H9 (cell line): ENCODE results near the gene NBEA. TPM values are rescaled to one million over a fixed set of nuclear protein-coding genes. Genes with fewer than 3 reads are reported as not detected.

Source experiments
- DNase-seq: peaks from one replicate; pipeline ENCODE4 v3.0.0-alpha.2; 2017
- H2AFZ ChIP-seq: one replicate; pipeline ENCODE4 v1.6.1; 2013; ENCODE audit warnings: mild to moderate bottlenecking, low read length, control low read depth, moderate library complexity
- H2AK5ac ChIP-seq: 2 replicates; pipeline ENCODE4 v1.6.1; 2013; ENCODE audit warnings: low read length, control low read depth, mixed read lengths; ENCODE audit not compliant: insufficient read length
- H2BK120ac ChIP-seq: one replicate; pipeline ENCODE4 v1.6.1; 2013; ENCODE audit warnings: low read depth, mild to moderate bottlenecking, low read length, control low read depth, inconsistent platforms; ENCODE audit not compliant: poor library complexity, severe bottlenecking
- H2BK12ac ChIP-seq: 2 replicates; pipeline ENCODE4 v1.6.1; 2013; ENCODE audit warnings: low read length, control low read depth, mixed read lengths, low read depth; ENCODE audit not compliant: insufficient read length
- H2BK15ac ChIP-seq: 2 replicates; pipeline ENCODE4 v1.6.1; 2013; ENCODE audit warnings: low read depth, low read length, control low read depth
- H2BK20ac ChIP-seq: one replicate; pipeline ENCODE4 v1.6.1; 2013; ENCODE audit warnings: low read depth, mild to moderate bottlenecking, low read length, control low read depth, inconsistent platforms; ENCODE audit not compliant: poor library complexity, severe bottlenecking
- H2BK5ac ChIP-seq: 2 replicates; pipeline ENCODE4 v1.6.1; 2013; ENCODE audit warnings: low read length, control low read depth, mixed read lengths; ENCODE audit not compliant: insufficient read length
- H3K14ac ChIP-seq: 2 replicates; pipeline ENCODE4 v1.6.1; 2013; ENCODE audit warnings: low read length, control low read depth; ENCODE audit not compliant: insufficient read depth
- H3K18ac ChIP-seq: 2 replicates; pipeline ENCODE4 v1.6.1; 2013; ENCODE audit warnings: low read depth, mild to moderate bottlenecking, mixed read lengths, low read length, control low read depth; ENCODE audit not compliant: insufficient read length
- H3K23ac ChIP-seq: 2 replicates; pipeline ENCODE4 v1.6.1; 2013; ENCODE audit warnings: low read length, control low read depth, mixed read lengths, low read depth; ENCODE audit not compliant: insufficient read length
- H3K23me2 ChIP-seq: 2 replicates; pipeline ENCODE4 v1.6.1; 2013; ENCODE audit warnings: low read depth, mild to moderate bottlenecking, mixed read lengths, low read length, control low read depth; ENCODE audit not compliant: insufficient read length, poor library complexity, severe bottlenecking
- H3K27ac ChIP-seq: 2 replicates; pipeline ENCODE4 v1.5.1; 2013; ENCODE audit warnings: low read length, control low read depth, mixed read lengths, low read depth; ENCODE audit not compliant: insufficient read length
- H3K27me3 ChIP-seq: 2 replicates; pipeline ENCODE4 v1.6.1; 2013; ENCODE audit warnings: low read length, control low read depth, inconsistent platforms; ENCODE audit not compliant: insufficient read depth
- H3K4ac ChIP-seq: 2 replicates; pipeline ENCODE4 v1.6.1; 2013; ENCODE audit warnings: low read depth, mild to moderate bottlenecking, control low read depth, inconsistent platforms, low read length, moderate library complexity
- H3K4me1 ChIP-seq: 2 replicates; pipeline ENCODE4 v1.6.1; 2013; ENCODE audit warnings: low read length, control low read depth, inconsistent platforms; ENCODE audit not compliant: insufficient read depth
- H3K4me2 ChIP-seq: 2 replicates; pipeline ENCODE4 v1.6.1; 2013; ENCODE audit warnings: low read length, control low read depth, mixed read lengths; ENCODE audit not compliant: insufficient read length, insufficient read depth
- H3K56ac ChIP-seq: 2 replicates; pipeline ENCODE4 v1.6.1; 2013; ENCODE audit warnings: low read depth, mild to moderate bottlenecking, mixed read lengths, low read length, control low read depth; ENCODE audit not compliant: insufficient read length
- H3K79me1 ChIP-seq: 2 replicates; pipeline ENCODE4 v1.6.1; 2013; ENCODE audit warnings: low read depth, mild to moderate bottlenecking, moderate library complexity, low read length, control low read depth, inconsistent platforms; ENCODE audit not compliant: insufficient read depth, poor library complexity, severe bottlenecking
- H3K79me2 ChIP-seq: 2 replicates; pipeline ENCODE4 v1.6.1; 2013; ENCODE audit warnings: low read length, control low read depth, inconsistent platforms; ENCODE audit not compliant: insufficient read depth
- H3K9ac ChIP-seq: 2 replicates; pipeline ENCODE4 v1.6.1; 2013; ENCODE audit warnings: low read length, control low read depth, mixed read lengths; ENCODE audit not compliant: insufficient read length; ENCODE audit errors: extremely low read depth
- H3K9me3 ChIP-seq: one replicate; pipeline ENCODE4 v1.6.1; 2013; ENCODE audit warnings: low read depth, low read length, inconsistent platforms; ENCODE audit not compliant: control insufficient read depth
- H3T11ph ChIP-seq: one replicate; pipeline ENCODE4 v1.6.1; 2013; ENCODE audit warnings: mild to moderate bottlenecking, low read length, control low read depth, inconsistent platforms
- H4K20me1 ChIP-seq: one replicate; pipeline ENCODE4 v1.6.1; 2013; ENCODE audit not compliant: control insufficient read depth, insufficient read length, insufficient read depth
- H4K5ac ChIP-seq: 2 replicates; pipeline ENCODE4 v1.6.1; 2013; ENCODE audit warnings: low read depth, mild to moderate bottlenecking, mixed read lengths, low read length, control low read depth; ENCODE audit not compliant: insufficient read length
- H4K8ac ChIP-seq: replicated peaks from 2 replicates; pipeline ENCODE4 v1.6.1; 2013; ENCODE audit warnings: low read length, control low read depth, mixed read lengths, low read depth; ENCODE audit not compliant: insufficient read length
- H4K91ac ChIP-seq: 2 replicates; pipeline ENCODE4 v1.6.1; 2013; ENCODE audit warnings: low read depth, mild to moderate bottlenecking, moderate library complexity, mixed read lengths, low read length, control low read depth; ENCODE audit not compliant: insufficient read length
- H3K27ac Mint-ChIP-seq, 3 experiments: 2 replicates in 2 of 3; 3 replicates in 1 of 3; pipeline ENCODE4 v1.8.0; 2020 to 2021; ENCODE audit warnings: mixed read lengths in 3 of 3, mild to moderate bottlenecking in 1 of 3, moderate library complexity in 1 of 3
- H3K27me3 Mint-ChIP-seq: 2 replicates; pipeline ENCODE4 v1.8.0; 2021; ENCODE audit warnings: low read depth, mild to moderate bottlenecking, moderate library complexity, mixed read lengths
- H3K36me3 Mint-ChIP-seq, 3 experiments: 2 replicates in 2 of 3; 3 replicates in 1 of 3; pipeline ENCODE4 v1.8.0; 2020 to 2021; ENCODE audit warnings: low read depth in 3 of 3, mixed read lengths in 3 of 3; ENCODE audit not compliant: insufficient read depth in 1 of 3
- H3K4me1 Mint-ChIP-seq, 2 experiments: 2 replicates each; pipeline ENCODE4 v1.8.0; 2020; ENCODE audit warnings: mixed read lengths in 2 of 2
- H3K4me3 Mint-ChIP-seq, 2 experiments: 2 replicates in 1 of 2; 3 replicates in 1 of 2; pipeline ENCODE4 v1.8.0; 2020 to 2021; ENCODE audit warnings: mild to moderate bottlenecking in 2 of 2, mixed read lengths in 2 of 2, moderate library complexity in 1 of 2
- H3K9me3 Mint-ChIP-seq, 2 experiments: 2 replicates in 1 of 2; 3 replicates in 1 of 2; pipeline ENCODE4 v1.8.0; 2020; ENCODE audit warnings: mild to moderate bottlenecking in 2 of 2, mixed read lengths in 2 of 2, moderate library complexity in 1 of 2
- WGBS: extraction: QIAGEN DNeasy Blood & Tissue Kit; methylation state at CpG from one replicate; pipeline ENCODE4 v1.1.7; 2013; ENCODE audit warnings: missing lambda C conversion rate, low lambda C conversion rate, mixed read lengths; ENCODE audit not compliant: insufficient read length; ENCODE audit errors: extremely low coverage; 5-methylcytosine and 5-hydroxymethylcytosine counted together
- total RNA-seq: library from RNA; stranded (reverse); gene quantifications from 2 replicates; pipeline ENCODE4 v1.2.1, GENCODE V29; 2021
- TF ChIP-seq, protein P1 (sequence below): fragments of 200-600 bp; sonication (generic); conservative IDR thresholded peaks from 3 replicates; pipeline ENCODE4 v1.8.0; 2021; ENCODE audit warnings: antibody characterized with exemption, mild to moderate bottlenecking

Gene NBEA
- total RNA-seq, 1 experiment from 2014 or later: 17.3 TPM

DNA sequence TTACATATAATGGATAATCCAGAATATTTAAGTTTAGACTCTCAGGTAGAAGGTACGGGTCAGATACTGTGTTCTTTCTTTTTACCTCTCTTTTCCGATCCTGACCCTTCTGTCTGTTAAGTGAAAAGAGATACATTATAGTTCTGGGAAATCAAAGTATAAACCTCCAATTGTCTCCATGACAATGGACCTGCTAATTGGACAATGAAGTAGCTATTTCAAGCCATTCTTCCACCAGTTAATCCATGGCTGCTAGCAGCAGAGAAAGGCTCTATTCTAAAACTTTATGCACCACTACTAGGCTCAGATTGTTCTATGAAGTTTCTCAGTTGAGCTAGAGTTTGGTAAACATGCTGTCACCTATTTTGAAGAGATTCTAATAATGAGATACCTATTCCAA, 8.3 kb upstream of the NBEA start:
- no peaks in the 10 kb centered on the region for H3K4me1 ChIP-seq
- H2AK5ac ChIP-seq: no peak overlapping the region
- WGBS: no CpG with 5 or more reads among the region's 2 CpGs
- Mint-ChIP-seq H3K27ac (no peak overlapping the region), H3K27me3 (no peaks in the 10 kb centered on the region), H3K4me1 (peaks cover 22 to 35% of the 10 kb centered on the region in 2 experiments), H3K4me3 (no peak overlapping the region), H3K9me3 (no peaks in the 10 kb centered on the region), H3K36me3 (no peaks in the 10 kb centered on the region)
- H3K56ac ChIP-seq: no peak overlapping the region
- H4K91ac ChIP-seq: no peak overlapping the region
- H2BK12ac ChIP-seq: no peak overlapping the region
- H3K27me3 ChIP-seq: no peaks in the 10 kb centered on the region
- no peaks in the 10 kb centered on the region for H4K20me1 ChIP-seq
- H3K14ac ChIP-seq: no peak overlapping the region
- H3T11ph ChIP-seq: no peak overlapping the region
- H3K9ac ChIP-seq: no peak overlapping the region
- H4K8ac ChIP-seq: no peak overlapping the region
- H2BK5ac ChIP-seq: no peak overlapping the region
- H3K18ac ChIP-seq: no peak overlapping the region
- H3K79me1 ChIP-seq: no peaks in the 10 kb centered on the region
- H3K23ac ChIP-seq: no peak overlapping the region
- no peak overlapping the region for H3K27ac ChIP-seq
- H2AFZ ChIP-seq: no peak overlapping the region
- H2BK120ac ChIP-seq: no peak overlapping the region
- no peak overlapping the region for H2BK20ac ChIP-seq
- H3K9me3 ChIP-seq: no peaks in the 10 kb centered on the region
- no peaks in the 10 kb centered on the region for H3K23me2 ChIP-seq
- TF ChIP-seq, protein P1, sequence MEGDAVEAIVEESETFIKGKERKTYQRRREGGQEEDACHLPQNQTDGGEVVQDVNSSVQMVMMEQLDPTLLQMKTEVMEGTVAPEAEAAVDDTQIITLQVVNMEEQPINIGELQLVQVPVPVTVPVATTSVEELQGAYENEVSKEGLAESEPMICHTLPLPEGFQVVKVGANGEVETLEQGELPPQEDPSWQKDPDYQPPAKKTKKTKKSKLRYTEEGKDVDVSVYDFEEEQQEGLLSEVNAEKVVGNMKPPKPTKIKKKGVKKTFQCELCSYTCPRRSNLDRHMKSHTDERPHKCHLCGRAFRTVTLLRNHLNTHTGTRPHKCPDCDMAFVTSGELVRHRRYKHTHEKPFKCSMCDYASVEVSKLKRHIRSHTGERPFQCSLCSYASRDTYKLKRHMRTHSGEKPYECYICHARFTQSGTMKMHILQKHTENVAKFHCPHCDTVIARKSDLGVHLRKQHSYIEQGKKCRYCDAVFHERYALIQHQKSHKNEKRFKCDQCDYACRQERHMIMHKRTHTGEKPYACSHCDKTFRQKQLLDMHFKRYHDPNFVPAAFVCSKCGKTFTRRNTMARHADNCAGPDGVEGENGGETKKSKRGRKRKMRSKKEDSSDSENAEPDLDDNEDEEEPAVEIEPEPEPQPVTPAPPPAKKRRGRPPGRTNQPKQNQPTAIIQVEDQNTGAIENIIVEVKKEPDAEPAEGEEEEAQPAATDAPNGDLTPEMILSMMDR: no peak
- H3K4me2 ChIP-seq: no peak overlapping the region
- H2BK15ac ChIP-seq: no peak overlapping the region
- no peaks in the 10 kb centered on the region for H3K79me2 ChIP-seq
- H3K4ac ChIP-seq: no peak overlapping the region
- DNase-seq: no peak
- H4K5ac ChIP-seq: no peak overlapping the region
